Kidney (tissue), 14 donors: Measurements from ENCODE around the gene GRIN2A. TPM values are rescaled to one million over a fixed set of nuclear protein-coding genes. Genes with fewer than 3 reads are reported as not detected.

Experiments
- DNase-seq, 5 donors: peaks; one replicate each; pipeline ENCODE4 v3.0.0-alpha.2; 2013 to 2020
- FAIRE-seq: peaks from 2 replicates; lab custom pipeline; 2012; peaks lifted over from hg19 to GRCh38; lab: Jason Lieb, UNC
- H3K27ac ChIP-seq, 2 donors: one replicate each; pipeline ENCODE4 v1.7.0; 2013; ENCODE audit warnings: low read depth in 2 of 2, low read length in 2 of 2, inconsistent platforms in 1 of 2
- H3K27me3 ChIP-seq: one replicate; pipeline ENCODE4 v1.7.1; 2013; ENCODE audit warnings: low read length, inconsistent platforms; ENCODE audit not compliant: control insufficient read depth, insufficient read depth
- H3K36me3 ChIP-seq, 3 donors: one replicate each; pipeline versions ENCODE4 v1.7.0 to v1.7.1; 2013; ENCODE audit warnings: low read length in 3 of 3, control low read depth in 1 of 3, inconsistent platforms in 1 of 3; ENCODE audit not compliant: insufficient read depth in 3 of 3, control insufficient read depth in 2 of 3
- H3K4me1 ChIP-seq, 3 donors: one replicate each; pipeline versions ENCODE4 v1.7.0 to v1.7.1; 2013; ENCODE audit warnings: low read length in 3 of 3, inconsistent platforms in 1 of 3, low read depth in 1 of 3; ENCODE audit not compliant: control insufficient read depth in 2 of 3, insufficient read depth in 2 of 3
- H3K4me3 ChIP-seq, 3 donors: one replicate each; pipeline versions ENCODE4 v1.7.0 to v1.8.1; 2013; ENCODE audit warnings: low read length in 3 of 3, control low read depth in 1 of 3, inconsistent platforms in 1 of 3
- H3K9ac ChIP-seq, 3 donors: one replicate each; pipeline versions ENCODE4 v1.7.0 to v1.7.1; 2013; ENCODE audit warnings: low read length in 3 of 3, control low read depth in 1 of 3, inconsistent platforms in 1 of 3
- H3K9me3 ChIP-seq, 3 donors: one replicate each; pipeline versions ENCODE4 v1.7.0 to v1.7.1; 2013; ENCODE audit warnings: low read length in 3 of 3, control low read depth in 1 of 3, inconsistent platforms in 1 of 3; ENCODE audit not compliant: control insufficient read depth in 2 of 3, insufficient read depth in 1 of 3
- CTCF ChIP-seq: IDR thresholded peaks from 3 replicates; pipeline ENCODE4 v1.5.1; 2012; ENCODE audit warnings: mild to moderate bottlenecking, moderate library complexity, borderline replicate concordance; ENCODE audit not compliant: insufficient read depth; ENCODE audit errors: extremely low read depth
- intact Hi-C: fragments of 100-400 bp; cut with DNase I; formaldehyde crosslinking; loops from one replicate; pipeline ENCODE4 v1.11.1; 2022
- polyA plus RNA-seq: library from polyadenylated mRNA; stranded (reverse); fragments of 350-450 nt; fragmentation: Illumina TruSeq; extraction: RNeasy Lipid Tissue Mini Kit (QIAGEN cat#74804); gene quantifications from one replicate; pipeline ENCODE4 v1.2.3, GENCODE V29; 2014; ENCODE audit warnings: low read depth, low replicate concordance; ENCODE audit not compliant: insufficient read depth
- total RNA-seq: library from RNA; stranded (reverse); fragmentation: NEBNext Ultra II Directional; extraction: Animal tissue kit (Norgen Biotek cat#: 25700); gene quantifications from one replicate; pipeline ENCODE4 v1.2.1, GENCODE V29; 2021
- donor health status: control.
- donor health status: control.
- donor health status: control.
- donor health status: control.
- donor health status: control.
- donor health status: DM: yes; HTN: yes; CAD: no.
- donor health status: Normal renal cell carcinoma (clear cell type).

GRIN2A gene
- total and polyA plus RNA-seq, 2 donors from 2014 or later = 0.28 to 6.5 TPM

GRCh38 chr16:10090816-10091215, 91.4 kb downstream of the GRIN2A start:
- FAIRE-seq (no peak), DNase-seq (no peak)
- Histone ChIP-seq H3K36me3 (no peaks in the 10 kb centered on the region), H3K4me3 (no peak overlapping the region), H3K27me3 (no peaks in the 10 kb centered on the region), H3K9me3 (no peaks in the 10 kb centered on the region), H3K4me1 (no peaks in the 10 kb centered on the region), H3K9ac (no peak overlapping the region), H3K27ac (no peak overlapping the region)
- TF ChIP-seq CTCF = no peak
- intact Hi-C loops = no loop called here

GRCh38 chr16:10088380-10088793, 93.8 kb downstream of the GRIN2A start:
- Histone ChIP-seq H3K9me3 (no peaks in the 10 kb centered on the region), H3K4me3 (no peak overlapping the region), H3K4me1 (no peaks in the 10 kb centered on the region), H3K36me3 (no peaks in the 10 kb centered on the region), H3K9ac (no peak overlapping the region), H3K27me3 (no peaks in the 10 kb centered on the region), H3K27ac (no peak overlapping the region)
- DNase-seq = peak in 3 of 5 donors; percentile 27 to 78 (median 47)
- no peak for FAIRE-seq
- no peak for TF ChIP-seq CTCF
- intact Hi-C loops = no loop called here

GRCh38 chr16:10087151-10087550, 95.1 kb downstream of the GRIN2A start:
- Histone ChIP-seq H3K9me3 (no peaks in the 10 kb centered on the region), H3K36me3 (no peaks in the 10 kb centered on the region), H3K27me3 (no peaks in the 10 kb centered on the region), H3K4me1 (no peaks in the 10 kb centered on the region), H3K27ac (no peak overlapping the region), H3K4me3 (no peak overlapping the region), H3K9ac (no peak overlapping the region)
- DNase-seq (no peak), FAIRE-seq (no peak)
- intact Hi-C loops = no loop called here
- TF ChIP-seq CTCF = no peak

- TF ChIP-seq CTCF = no peak
- Histone ChIP-seq H3K9me3 (no peaks in the 10 kb centered on the region), H3K36me3 (no peaks in the 10 kb centered on the region), H3K4me3 (no peak overlapping the region), H3K4me1 (no peaks in the 10 kb centered on the region), H3K27me3 (no peaks in the 10 kb centered on the region), H3K27ac (no peak overlapping the region), H3K9ac (no peak overlapping the region)
- intact Hi-C loops = no loop called here
- DNase-seq (no peak), FAIRE-seq (no peak)
Observed at GRCh38 chr16:10086620-10087019, 95.6 kb downstream of the GRIN2A start.
